SK-N-MC (cell line): ENCODE data around the gene CEACAM6.
"Not testable (repeated sequence)": the region's sequence is repeated elsewhere in the genome, so short reads cannot be mapped to it uniquely, and the experiment has no call there.

Experiments used
- DNase-seq: peaks from one replicate; pipeline ENCODE4 v3.0.0-alpha.2; 2011; ENCODE audit warnings: low read depth, low spot score
- H3K27ac ChIP-seq: fragments of 200-600 bp; sonication (generic); 2 replicates; pipeline ENCODE4 v1.5.1; 2016; ENCODE audit warnings: mixed run types
- H3K36me3 ChIP-seq: fragments of 200-600 bp; sonication (generic); 2 replicates; pipeline ENCODE4 v1.6.1; 2017; ENCODE audit warnings: antibody characterized with exemption, low read length, mixed read lengths; ENCODE audit not compliant: insufficient read depth
- H3K4me3 ChIP-seq: fragments of 200-600 bp; sonication (generic); 2 replicates; pipeline ENCODE4 v1.5.1; 2016
- H3K9ac ChIP-seq: fragments of 200-600 bp; sonication (generic); 2 replicates; pipeline ENCODE4 v1.8.0; 2017; ENCODE audit warnings: mixed run types, mixed read lengths; ENCODE audit not compliant: insufficient read length
- H3K9me3 ChIP-seq: fragments of 200-600 bp; sonication (generic); 2 replicates; pipeline ENCODE4 v1.6.1; 2017; ENCODE audit warnings: low read depth, mild to moderate bottlenecking, antibody characterized with exemption, low read length, moderate library complexity, mixed read lengths
- EZH2 ChIP-seq: fragments of 200-600 bp; sonication (generic); IDR thresholded peaks from one replicate; pipeline ENCODE4 v1.6.1; 2017; ENCODE audit warnings: antibody characterized with exemption
- FOXP2 ChIP-seq: optimal IDR thresholded peaks from 2 replicates; pipeline ENCODE3; 2011; ENCODE audit warnings: mild to moderate bottlenecking, moderate library complexity; ENCODE audit not compliant: insufficient read depth; ENCODE audit errors: extremely low read length, control extremely low read depth
- POLR2AphosphoS5 ChIP-seq: IDR thresholded peaks from 2 replicates; pipeline ENCODE4 v1.6.1; 2012; ENCODE audit warnings: mild to moderate bottlenecking, low read depth, low read length, borderline replicate concordance

The CEACAM6 gene

GRCh38 chr19:41785653-41786052, 30.3 kb downstream of the CEACAM6 start:
- no peak overlapping the region for H3K9ac ChIP-seq
- no peak for TF ChIP-seq FOXP2
- no peak for TF ChIP-seq EZH2
- no peak for TF ChIP-seq POLR2AphosphoS5
- H3K27ac ChIP-seq: no peak overlapping the region
- H3K4me3 ChIP-seq: peak overlapping the region; percentile 57
- no peaks in the 10 kb centered on the region for H3K36me3 ChIP-seq
- DNase-seq: peak; percentile 63
- H3K9me3 ChIP-seq: no peaks in the 10 kb centered on the region

- H3K9ac ChIP-seq: no peak overlapping the region
- no peak overlapping the region for H3K27ac ChIP-seq
- no peak for DNase-seq
- no peaks in the 10 kb centered on the region for H3K36me3 ChIP-seq
- H3K9me3 ChIP-seq: no peaks in the 10 kb centered on the region
- no peak overlapping the region for H3K4me3 ChIP-seq
- no peak for TF ChIP-seq FOXP2
- TF ChIP-seq EZH2: no peak
- TF ChIP-seq POLR2AphosphoS5: no peak
Measured at GRCh38 chr19:41787055-41787454, 31.7 kb downstream of the CEACAM6 start.

GRCh38 chr19:41788518-41788917, 33.2 kb downstream of the CEACAM6 start:
- DNase-seq, H3K27ac ChIP-seq, H3K9ac ChIP-seq, H3K36me3 ChIP-seq, H3K4me3 ChIP-seq, H3K9me3 ChIP-seq: not testable (repeated sequence)

GRCh38 chr19:41789053-41789452, 33.7 kb downstream of the CEACAM6 start:
- H3K4me3 ChIP-seq, H3K27ac ChIP-seq, H3K9ac ChIP-seq, H3K9me3 ChIP-seq, DNase-seq, H3K36me3 ChIP-seq: not testable (repeated sequence)

GRCh38 chr19:41792513-41793413, 37.4 kb downstream of the CEACAM6 start:
- no peaks in the 10 kb centered on the region for H3K9me3 ChIP-seq
- H3K36me3 ChIP-seq: no peaks in the 10 kb centered on the region
- H3K4me3 ChIP-seq: no peak overlapping the region
- no peak overlapping the region for H3K9ac ChIP-seq
- TF ChIP-seq EZH2 (no peak), POLR2AphosphoS5 (no peak), FOXP2 (no peak)
- H3K27ac ChIP-seq: no peak overlapping the region
- no peak for DNase-seq

- no peaks in the 10 kb centered on the region for H3K9me3 ChIP-seq
- H3K36me3 ChIP-seq: no peaks in the 10 kb centered on the region
- no peak overlapping the region for H3K9ac ChIP-seq
- H3K4me3 ChIP-seq: no peak overlapping the region
- no peak overlapping the region for H3K27ac ChIP-seq
- no peak for DNase-seq
- TF ChIP-seq POLR2AphosphoS5 (no peak), EZH2 (no peak), FOXP2 (no peak)
Measured at GRCh38 chr19:41793414-41793727, 38.0 kb downstream of the CEACAM6 start.

GRCh38 chr19:41795031-41795461, 39.7 kb downstream of the CEACAM6 start:
- no peak overlapping the region for H3K9ac ChIP-seq
- H3K36me3 ChIP-seq: no peaks in the 10 kb centered on the region
- no peak overlapping the region for H3K27ac ChIP-seq
- TF ChIP-seq POLR2AphosphoS5 (no peak), EZH2 (no peak), FOXP2 (no peak)
- no peak for DNase-seq
- H3K4me3 ChIP-seq: no peak overlapping the region
- H3K9me3 ChIP-seq: no peaks in the 10 kb centered on the region

GRCh38 chr19:41796362-41796761, 41.0 kb downstream of the CEACAM6 start, which contains the start of gene CEACAM3:
CEACAM3 (plus strand) TSS chr19:41796587; CDS start chr19:41796678, 91 bp downstream.
- DNase-seq: no peak
- Histone ChIP-seq H3K4me3 (no peak within 1 kb of the TSS), H3K9me3 (no peaks in the 10 kb centered on the region), H3K36me3 (no peaks in the 10 kb centered on the region), H3K9ac (no peak within 1 kb of the TSS), H3K27ac (no peak within 1 kb of the TSS)
- no peak for TF ChIP-seq EZH2
- TF ChIP-seq FOXP2: no peak
- no peak for TF ChIP-seq POLR2AphosphoS5

- H3K9ac ChIP-seq: no peak overlapping the region
- H3K4me3 ChIP-seq: no peak overlapping the region
- TF ChIP-seq POLR2AphosphoS5 (no peak), FOXP2 (no peak), EZH2 (no peak)
- H3K9me3 ChIP-seq: no peaks in the 10 kb centered on the region
- H3K36me3 ChIP-seq: no peaks in the 10 kb centered on the region
- no peak for DNase-seq
- H3K27ac ChIP-seq: no peak overlapping the region
Measured at GRCh38 chr19:41796901-41797300, 41.6 kb downstream of the CEACAM6 start.
